HG03045 (cell line): ENCODE data around the gene CLK1.

Source experiments
- ATAC-seq: cut with Tn5 transposase; IDR thresholded peaks from one replicate; pipeline ENCODE4 v1.9.1; 2021; ENCODE audit warnings: mild to moderate bottlenecking, moderate library complexity; ENCODE audit not compliant: unreplicated experiment

CLK1 gene

DNA sequence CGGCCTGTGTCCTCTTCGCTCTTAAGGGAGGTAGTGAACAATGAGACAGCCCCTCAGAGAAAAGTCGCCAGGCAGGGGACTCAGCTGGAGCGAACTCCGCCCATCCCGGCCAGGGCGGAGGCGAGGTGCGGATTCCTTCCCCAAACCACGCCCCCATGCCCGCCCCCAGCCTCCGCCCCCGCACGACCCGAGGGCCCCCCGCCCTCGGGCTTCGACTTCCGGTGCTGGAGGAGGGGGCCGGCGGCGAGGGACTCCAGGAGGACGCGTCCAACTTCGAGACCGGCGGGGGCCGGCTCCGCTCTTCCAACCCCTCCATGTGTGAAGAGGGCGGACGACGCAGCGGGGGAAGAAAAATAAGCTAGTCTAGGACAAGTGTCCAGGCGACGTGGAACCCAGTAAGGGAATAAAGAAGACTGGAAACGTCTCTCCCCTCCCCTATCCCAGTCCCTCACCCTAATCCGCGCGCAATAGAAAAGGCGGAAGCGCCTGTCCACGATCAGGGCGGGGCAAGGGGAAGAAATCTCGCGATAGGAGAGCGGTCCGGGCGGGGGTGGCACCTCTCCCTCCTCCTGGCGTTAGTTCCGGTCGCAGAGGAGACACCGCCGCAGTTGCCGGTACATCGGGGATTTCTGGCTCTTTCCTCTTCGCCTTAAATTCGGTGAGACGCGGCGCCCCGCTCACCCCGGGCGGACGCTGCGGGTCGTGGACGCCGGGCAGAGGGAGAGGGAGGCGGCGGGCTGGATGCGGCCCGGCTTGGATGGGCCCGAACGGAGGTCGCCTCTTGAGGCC, 52.9 kb downstream of the CLK1 start, which contains the start of gene BZW1:
Gene BZW1 (plus strand): TSS at position 578 of the 789 bp plus-strand sequence. CDS start 1,308 bp downstream, outside the sequence.
- ATAC-seq, result peak; percentile 77

- ATAC-seq, result no peak
Measured at GRCh38 chr2:200810998-200811332, 53.5 kb downstream of the CLK1 start.

- no peak for ATAC-seq
Measured at GRCh38 chr2:200810252-200810997, 54.0 kb downstream of the CLK1 start.

- ATAC-seq, result no peak
Measured at GRCh38 chr2:200809506-200810251, 54.8 kb downstream of the CLK1 start.
